ENCODE data around the gene GAPT. TPM values are rescaled to one million over a fixed set of nuclear protein-coding genes. Genes with fewer than 3 reads are reported as not detected.

GAPT gene
- total RNA-seq, 6 donors from 2014 or later = 1.0 to 8.0 (median 6.4) TPM; not detected in 1

DNA sequence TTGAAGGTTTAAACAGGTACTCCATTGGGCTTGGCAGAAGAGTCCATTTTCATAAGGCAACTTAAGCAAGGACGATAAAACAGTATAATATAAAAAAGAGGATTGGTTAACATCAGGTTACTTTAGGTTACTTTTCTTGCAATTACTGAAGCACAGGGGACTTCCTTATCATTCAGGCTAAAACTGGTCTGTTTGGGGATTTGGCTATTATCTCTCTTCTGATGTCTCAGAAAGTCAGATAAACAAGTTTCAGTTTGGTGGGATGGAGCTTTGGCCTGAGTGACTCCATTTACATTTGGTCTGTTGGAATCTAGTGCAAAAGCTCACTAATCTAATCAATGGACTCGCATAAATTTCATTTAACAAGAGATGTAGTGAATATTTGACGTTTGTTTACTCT, 8.0 kb downstream of the GAPT start:
- Histone ChIP-seq H3K4me3 (no peak overlapping the region), H3K9me3 (no peaks in the 10 kb centered on the region), H3K27ac (peak overlapping the region in 1 of 4 donors; percentile 58), H3K4me1 (peaks cover 0 to 17% (median 6%) of the 10 kb centered on the region in 4 donors), H3K36me3 (no peaks in the 10 kb centered on the region), H3K27me3 (no peaks in the 10 kb centered on the region)
- TF ChIP-seq POLR2AphosphoS5 (IDR thresholded peaks at IDR 0.05) (no peak), EP300 (IDR thresholded peaks at IDR 0.05) (no peak), POLR2A (IDR thresholded peaks at IDR 0.05) (no peak)
- TF ChIP-seq, protein P1, sequence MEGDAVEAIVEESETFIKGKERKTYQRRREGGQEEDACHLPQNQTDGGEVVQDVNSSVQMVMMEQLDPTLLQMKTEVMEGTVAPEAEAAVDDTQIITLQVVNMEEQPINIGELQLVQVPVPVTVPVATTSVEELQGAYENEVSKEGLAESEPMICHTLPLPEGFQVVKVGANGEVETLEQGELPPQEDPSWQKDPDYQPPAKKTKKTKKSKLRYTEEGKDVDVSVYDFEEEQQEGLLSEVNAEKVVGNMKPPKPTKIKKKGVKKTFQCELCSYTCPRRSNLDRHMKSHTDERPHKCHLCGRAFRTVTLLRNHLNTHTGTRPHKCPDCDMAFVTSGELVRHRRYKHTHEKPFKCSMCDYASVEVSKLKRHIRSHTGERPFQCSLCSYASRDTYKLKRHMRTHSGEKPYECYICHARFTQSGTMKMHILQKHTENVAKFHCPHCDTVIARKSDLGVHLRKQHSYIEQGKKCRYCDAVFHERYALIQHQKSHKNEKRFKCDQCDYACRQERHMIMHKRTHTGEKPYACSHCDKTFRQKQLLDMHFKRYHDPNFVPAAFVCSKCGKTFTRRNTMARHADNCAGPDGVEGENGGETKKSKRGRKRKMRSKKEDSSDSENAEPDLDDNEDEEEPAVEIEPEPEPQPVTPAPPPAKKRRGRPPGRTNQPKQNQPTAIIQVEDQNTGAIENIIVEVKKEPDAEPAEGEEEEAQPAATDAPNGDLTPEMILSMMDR (IDR thresholded peaks at IDR 0.05) = no peak
- DNase-seq (no peak), ATAC-seq (ENCODE audit: low FRiP score in 2 of 2) (no peak)
- WGBS, 2 donors = 79 to 81% methylated on average over 3 of the region's 3 CpGs

DNA sequence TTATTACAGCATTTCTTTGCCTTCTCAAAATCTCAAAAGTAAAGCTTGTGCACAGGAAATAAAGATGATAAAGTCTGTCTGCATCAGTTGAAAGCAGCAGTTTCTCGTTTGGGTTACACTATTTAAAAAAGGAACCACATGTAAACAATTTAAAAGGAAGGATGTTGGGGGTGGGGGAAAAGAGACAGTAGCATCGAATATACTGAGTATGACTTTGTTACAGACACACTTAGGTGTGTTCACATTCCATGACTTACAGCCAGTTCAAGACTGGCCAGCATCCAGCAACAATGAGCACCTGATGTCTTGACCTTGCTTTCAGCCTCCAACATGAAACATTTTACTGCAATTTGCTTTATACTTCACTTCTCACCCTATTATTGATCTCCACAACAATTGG, 8.7 kb downstream of the GAPT start:
- peak overlapping the region in 2 of 4 donors; percentile 55 to 58 for H3K27ac ChIP-seq
- peaks cover 0 to 17% (median 6%) of the 10 kb centered on the region in 4 donors for H3K4me1 ChIP-seq
- H3K4me3 ChIP-seq = no peak overlapping the region
- no peaks in the 10 kb centered on the region for H3K36me3 ChIP-seq
- ATAC-seq (ENCODE audit: low FRiP score in 2 of 2) (no peak), DNase-seq (no peak)
- TF ChIP-seq POLR2A (IDR thresholded peaks at IDR 0.05) (no peak), EP300 (IDR thresholded peaks at IDR 0.05) (no peak), POLR2AphosphoS5 (IDR thresholded peaks at IDR 0.05) (no peak)
- TF ChIP-seq, protein P1 (IDR thresholded peaks at IDR 0.05) = no peak
- WGBS, 2 donors = 0 to 8% methylated on average over 2 of the region's 2 CpGs
- H3K9me3 ChIP-seq = no peaks in the 10 kb centered on the region
- H3K27me3 ChIP-seq = no peaks in the 10 kb centered on the region

DNA sequence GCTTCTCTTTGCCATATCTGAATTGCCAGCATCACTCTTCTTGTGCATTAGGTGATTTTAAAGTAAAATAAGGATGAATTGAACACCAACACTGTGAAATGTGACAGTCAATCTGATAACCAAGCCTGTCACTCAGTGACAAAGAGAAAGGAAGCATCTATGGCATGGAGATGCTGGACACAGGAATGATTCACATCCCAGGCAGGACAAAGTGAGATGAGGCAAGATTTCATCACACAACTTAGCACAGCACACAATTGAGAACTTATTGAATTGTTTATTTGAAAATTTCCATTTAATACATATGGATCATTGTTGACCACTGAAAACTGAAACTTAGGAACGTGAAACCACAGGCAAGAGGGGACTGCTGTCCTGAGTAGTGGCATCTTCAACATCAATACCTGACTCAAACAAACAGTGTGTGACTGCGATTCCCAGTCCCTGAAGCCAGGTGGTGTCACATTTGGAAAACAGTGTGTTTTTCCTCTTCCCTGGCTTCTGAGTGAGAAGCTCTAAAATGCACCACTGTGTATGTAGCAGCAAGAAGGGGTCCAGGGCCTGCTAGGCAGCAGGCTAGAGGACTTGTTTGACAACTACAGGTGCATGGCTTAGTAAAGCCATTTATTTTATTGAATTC, 10.7 kb downstream of the GAPT start:
- Histone ChIP-seq H3K9me3 (no peaks in the 10 kb centered on the region), H3K27ac (no peak overlapping the region), H3K36me3 (no peaks in the 10 kb centered on the region), H3K4me3 (no peak overlapping the region), H3K27me3 (no peaks in the 10 kb centered on the region), H3K4me1 (peaks cover 0 to 24% (median 13%) of the 10 kb centered on the region in 4 donors)
- WGBS, 2 donors = 96 to 97% methylated on average over 2 of the region's 2 CpGs
- no peak for TF ChIP-seq EP300 (IDR thresholded peaks at IDR 0.05)
- TF ChIP-seq POLR2A (IDR thresholded peaks at IDR 0.05) = no peak
- TF ChIP-seq POLR2AphosphoS5 (IDR thresholded peaks at IDR 0.05) = no peak
- TF ChIP-seq, protein P1 (IDR thresholded peaks at IDR 0.05) = no peak
- DNase-seq (no peak), ATAC-seq (ENCODE audit: low FRiP score in 2 of 2) (no peak)

DNA sequence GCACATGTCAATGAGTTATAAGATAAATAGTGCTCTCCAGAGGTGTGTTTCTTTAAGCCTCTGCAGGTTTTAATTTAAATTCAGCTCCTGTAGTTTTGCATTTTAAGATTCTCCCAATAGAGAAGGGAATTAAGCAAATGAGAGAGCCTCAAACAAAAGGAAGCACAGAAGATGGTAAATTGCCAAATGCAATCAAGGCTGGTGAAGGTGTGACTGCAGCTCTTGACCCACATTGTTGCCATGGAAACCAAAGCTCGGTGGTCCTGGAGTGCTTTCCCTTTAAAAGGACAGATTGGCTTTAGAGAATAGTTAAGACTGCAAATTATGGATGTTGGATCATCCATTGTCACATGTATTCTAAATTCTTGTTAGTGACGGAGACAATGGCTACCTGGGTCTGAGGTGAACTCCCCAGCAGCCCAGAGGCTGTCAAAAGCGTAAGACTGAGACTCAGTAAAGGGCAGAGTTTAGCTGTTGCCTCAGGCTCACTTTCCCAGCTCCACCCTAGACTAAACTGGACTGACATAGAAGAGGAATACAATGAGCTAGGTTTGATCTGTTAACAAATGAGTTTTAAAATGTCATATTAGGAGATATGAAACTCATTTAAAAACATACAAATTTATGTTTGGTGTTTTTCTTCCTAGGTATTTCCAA, 12.3 kb downstream of the GAPT start:
- H3K36me3 ChIP-seq = no peaks in the 10 kb centered on the region
- H3K27me3 ChIP-seq = no peaks in the 10 kb centered on the region
- H3K4me3 ChIP-seq = no peak overlapping the region
- no peak for ATAC-seq (ENCODE audit: low FRiP score in 2 of 2)
- 76 to 84% methylated on average over 3 of the region's 3 CpGs for WGBS, 2 donors
- no peak overlapping the region for H3K27ac ChIP-seq
- no peak for TF ChIP-seq EP300 (IDR thresholded peaks at IDR 0.05)
- TF ChIP-seq POLR2A (IDR thresholded peaks at IDR 0.05) = no peak
- TF ChIP-seq, protein P1 (IDR thresholded peaks at IDR 0.05) = no peak
- no peak for TF ChIP-seq POLR2AphosphoS5 (IDR thresholded peaks at IDR 0.05)
- no peaks in the 10 kb centered on the region for H3K9me3 ChIP-seq
- no peak for DNase-seq
- peaks cover 0 to 24% (median 13%) of the 10 kb centered on the region in 4 donors for H3K4me1 ChIP-seq
